HepG2 (cell line): Measurements from ENCODE around the gene PPP2R5D. TPM values are rescaled to one million over a fixed set of nuclear protein-coding genes. Genes with fewer than 3 reads are reported as not detected.

ENCODE experiments used
- ATAD3A ChIP-seq: sonication (generic); formaldehyde crosslinking; IDR thresholded peaks from 2 replicates; pipeline ENCODE4 v1.4.0; 2020; ENCODE audit warnings: missing genetic modification reagents
- DR1 ChIP-seq: sonication (generic); formaldehyde crosslinking; IDR thresholded peaks from 2 replicates; pipeline ENCODE4 v1.8.0; 2021; ENCODE audit warnings: mild to moderate bottlenecking, missing genetic modification reagents, inconsistent platforms
- HCFC1 ChIP-seq: fragments of 150-350 bp; IDR thresholded peaks from 2 replicates; pipeline ENCODE4 v1.6.1; 2014; ENCODE audit warnings: low read depth, low read length
- HOXD1 ChIP-seq: sonication (generic); formaldehyde crosslinking; IDR thresholded peaks from 2 replicates; pipeline ENCODE4 v1.5.0; 2020; ENCODE audit warnings: missing genetic modification reagents
- KLF13 ChIP-seq: sonication (generic); formaldehyde crosslinking; IDR thresholded peaks from 2 replicates; pipeline ENCODE4 v1.4.0; 2020; ENCODE audit warnings: mild to moderate bottlenecking, missing genetic modification reagents
- NAIF1 ChIP-seq: sonication (generic); formaldehyde crosslinking; IDR thresholded peaks from 2 replicates; pipeline ENCODE4 v1.5.0; 2020; ENCODE audit warnings: mild to moderate bottlenecking, missing genetic modification reagents, borderline replicate concordance
- REPIN1 ChIP-seq: sonication (generic); formaldehyde crosslinking; IDR thresholded peaks from 2 replicates; pipeline ENCODE4 v1.8.0; 2022; ENCODE audit warnings: missing genetic modification reagents, low read depth, mild to moderate bottlenecking, borderline replicate concordance
- SMARCC2 ChIP-seq: fragments of 450-650 bp; IDR thresholded peaks from 2 replicates; pipeline ENCODE4 v1.6.1; 2017; ENCODE audit warnings: antibody characterized with exemption, mild to moderate bottlenecking
- TEAD2 ChIP-seq: sonication (generic); formaldehyde crosslinking; IDR thresholded peaks from 2 replicates; pipeline ENCODE4 v1.9.0; 2021; ENCODE audit warnings: missing genetic modification reagents
- ZBTB40 ChIP-seq, 2 experiments: fragments of 450-650 bp in 1 of 2; sonication (generic) in 1 of 2; formaldehyde crosslinking in 1 of 2; IDR thresholded peaks; 2 replicates each; pipeline versions ENCODE4 v1.6.1 to v1.8.0; 2016 to 2022; ENCODE audit warnings: antibody characterized with exemption in 1 of 2, mild to moderate bottlenecking in 1 of 2, missing genetic modification reagents in 1 of 2
- ZFP36L1 ChIP-seq: sonication (generic); formaldehyde crosslinking; IDR thresholded peaks from 2 replicates; pipeline ENCODE4 v1.8.0; 2022; ENCODE audit warnings: mild to moderate bottlenecking, missing genetic modification reagents, moderate library complexity
- ZHX1 ChIP-seq: sonication (generic); formaldehyde crosslinking; IDR thresholded peaks from 2 replicates; pipeline ENCODE4 v1.8.1; 2022; ENCODE audit warnings: low read depth, mild to moderate bottlenecking, missing genetic modification reagents
- ZNF101 ChIP-seq: sonication (generic); formaldehyde crosslinking; IDR thresholded peaks from 2 replicates; pipeline ENCODE4 v1.4.0; 2020; ENCODE audit warnings: mild to moderate bottlenecking, low read depth, missing genetic modification reagents, borderline replicate concordance
- ZNF605 ChIP-seq: sonication (generic); formaldehyde crosslinking; IDR thresholded peaks from 2 replicates; pipeline ENCODE4 v1.8.0; 2022; ENCODE audit warnings: mild to moderate bottlenecking, missing genetic modification reagents
- ZNF737 ChIP-seq: sonication (generic); formaldehyde crosslinking; IDR thresholded peaks from 2 replicates; pipeline ENCODE4 v1.5.0; 2020; ENCODE audit warnings: missing genetic modification reagents, mild to moderate bottlenecking, borderline replicate concordance
- polyA plus RNA-seq, 8 experiments: library from polyadenylated mRNA; depleted of rRNA in 3 of 8; stranded (reverse) in 7 of 8; unstranded in 1 of 8; fragments of >200 nt; fragmentation: Illumina TruSeq in 4 of 8; extraction: Trizol in 4 of 8; gene quantifications; 2 replicates each; pipeline versions ENCODE4 v1.2.1 to v1.2.3, GENCODE V29; 2011 to 2016; ENCODE audit warnings: low read depth in 4 of 8, missing spikeins in 1 of 8, mixed read lengths in 1 of 8; ENCODE audit not compliant: insufficient read depth in 1 of 8
- total RNA-seq, 5 experiments: library from RNA; depleted of rRNA; stranded (reverse); fragments of >200 nt; fragmentation: Illumina TruSeq; extraction: Trizol; gene quantifications; 2 replicates each; pipeline ENCODE4 v1.2.3, GENCODE V29; 2016; ENCODE audit warnings: low read depth in 1 of 5
- TF ChIP-seq, protein P1 (sequence below): sonication (generic); formaldehyde crosslinking; IDR thresholded peaks from 2 replicates; pipeline ENCODE4 v1.8.0; 2022; ENCODE audit warnings: missing genetic modification reagents, mild to moderate bottlenecking, borderline replicate concordance

Gene PPP2R5D
- total and polyA plus RNA-seq, 2 of the 13 experiments (the other 11 are each of a cell fraction or from before 2014, with no cell fraction given): 53.7 to 60.4 TPM

GRCh38 chr6:43053545-43054205, 69.3 kb downstream of the PPP2R5D start, which contains the start of gene CUL7 (continued):
- TF ChIP-seq ZBTB40 (IDR thresholded peaks at IDR 0.05): no peak
- TF ChIP-seq ZBTB40 (CRISPR knock-in tag; IDR thresholded peaks at IDR 0.05): no peak; the same call in none of the 2 replicates
- TF ChIP-seq HCFC1: no peak; the same call in 1 of the 2 replicates
- no peak for TF ChIP-seq ATAD3A
- TF ChIP-seq, protein P1, sequence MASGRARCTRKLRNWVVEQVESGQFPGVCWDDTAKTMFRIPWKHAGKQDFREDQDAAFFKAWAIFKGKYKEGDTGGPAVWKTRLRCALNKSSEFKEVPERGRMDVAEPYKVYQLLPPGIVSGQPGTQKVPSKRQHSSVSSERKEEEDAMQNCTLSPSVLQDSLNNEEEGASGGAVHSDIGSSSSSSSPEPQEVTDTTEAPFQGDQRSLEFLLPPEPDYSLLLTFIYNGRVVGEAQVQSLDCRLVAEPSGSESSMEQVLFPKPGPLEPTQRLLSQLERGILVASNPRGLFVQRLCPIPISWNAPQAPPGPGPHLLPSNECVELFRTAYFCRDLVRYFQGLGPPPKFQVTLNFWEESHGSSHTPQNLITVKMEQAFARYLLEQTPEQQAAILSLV (CRISPR knock-in tag): peak; percentile 86
- TF ChIP-seq DR1 (CRISPR knock-in tag): peak; percentile 72; the same call in 1 of the 2 replicates
- TF ChIP-seq ZNF101: peak; percentile 64; the same call in 1 of the 2 replicates
- no peak for TF ChIP-seq SMARCC2
- TF ChIP-seq NAIF1 (CRISPR knock-in tag): peak; percentile 74; the same call in 1 of the 2 replicates
- TF ChIP-seq ZNF605 (CRISPR knock-in tag): peak; percentile 92
- 0 out of 2 replicates have a peak, but pooled peaks have one; percentile 39 for TF ChIP-seq KLF13 (CRISPR knock-in tag)
- peak; percentile 79; the same call in 1 of the 2 replicates for TF ChIP-seq ZFP36L1 (CRISPR knock-in tag)
- peak; percentile 39; the same call in 1 of the 2 replicates for TF ChIP-seq ZHX1 (CRISPR knock-in tag)
- TF ChIP-seq TEAD2 (CRISPR knock-in tag): no peak
- TF ChIP-seq ZNF737 (CRISPR knock-in tag): no peak
- peak; percentile 64 for TF ChIP-seq HOXD1 (CRISPR knock-in tag)
- peak; percentile 89 for TF ChIP-seq REPIN1 (CRISPR knock-in tag)
